T-cell (primary cell): Measurements from ENCODE around the gene NPSR1. TPM values are rescaled to one million over a fixed set of nuclear protein-coding genes. Genes with fewer than 3 reads are reported as not detected.

Experiments
- ATAC-seq, 4 experiments: fragments of 200-7000 bp in 3 of 4; fragments of 150-1000 bp in 1 of 4; cut with Tn5 transposase; replicated peaks in 1 of 4; 1 replicate in 3 of 4; 2 replicates in 1 of 4; pipeline ENCODE4 v1.10.0; 2021; ENCODE audit warnings: moderate library complexity in 3 of 4, mild to moderate bottlenecking in 2 of 4, moderate number of reproducible peaks in 1 of 4
- CTCF ChIA-PET, 2 donors: fragments of 300-600 bp; sonication (Branson Sonifier 250); formaldehyde crosslinking; loops; one replicate each; lab custom pipeline; 2022; ENCODE audit warnings: antibody characterized with exemption in 2 of 2; lab: Charles Lee
- POLR2A ChIA-PET, 2 donors: fragments of 300-600 bp; sonication (Branson Sonifier 250); formaldehyde crosslinking; loops; one replicate each; lab custom pipeline; 2022; ENCODE audit warnings: antibody characterized with exemption in 2 of 2; lab: Charles Lee
- DNase-seq, 35 experiments: peaks; one replicate each; pipeline versions ENCODE4 v3.0.0 to v3.0.0-alpha.2; 2013 to 2023
- H3K27ac ChIP-seq: one replicate; pipeline ENCODE4 v1.5.1; 2013; ENCODE audit warnings: low read length
- H3K27me3 ChIP-seq, 2 experiments: replicated peaks in 1 of 2; 1 replicate in 1 of 2; 2 replicates in 1 of 2; pipeline versions ENCODE4 v1.6.1 to v1.7.0; 2013; ENCODE audit warnings: low read length in 1 of 2, mixed read lengths in 1 of 2; ENCODE audit not compliant: control insufficient read depth in 2 of 2, insufficient read depth in 2 of 2; ENCODE audit errors: extremely low read depth in 1 of 2
- H3K36me3 ChIP-seq, 2 donors: 1 replicate in 1 of 2; 2 replicates in 1 of 2; pipeline versions ENCODE4 v1.6.1 to v1.7.0; 2013; ENCODE audit warnings: low read length in 1 of 2; ENCODE audit not compliant: control insufficient read depth in 2 of 2, insufficient read depth in 1 of 2; ENCODE audit errors: extremely low read depth in 1 of 2
- H3K4me1 ChIP-seq, 2 experiments: 1 replicate in 1 of 2; 2 replicates in 1 of 2; pipeline versions ENCODE4 v1.6.1 to v1.7.0; 2013; ENCODE audit warnings: low read length in 2 of 2, mixed read lengths in 1 of 2; ENCODE audit not compliant: insufficient read depth in 2 of 2, control insufficient read depth in 1 of 2; ENCODE audit errors: extremely low read depth in 1 of 2
- H3K4me3 ChIP-seq, 2 donors: 1 replicate in 1 of 2; 2 replicates in 1 of 2; pipeline versions ENCODE4 v1.5.1 to v1.7.0; 2013; ENCODE audit warnings: mild to moderate bottlenecking in 2 of 2, low read length in 1 of 2, moderate library complexity in 1 of 2; ENCODE audit not compliant: control insufficient read depth in 1 of 2; ENCODE audit errors: extremely low read depth in 1 of 2
- H3K9me3 ChIP-seq: 2 replicates; pipeline ENCODE4 v1.7.0; 2013
- H3K27ac Mint-ChIP-seq, 2 donors: one replicate each; pipeline ENCODE4 v1.8.0; 2020 to 2021; ENCODE audit warnings: mild to moderate bottlenecking in 2 of 2, mixed read lengths in 2 of 2
- H3K27me3 Mint-ChIP-seq, 2 donors: one replicate each; pipeline ENCODE4 v1.8.0; 2021 to 2022; ENCODE audit warnings: mixed read lengths in 2 of 2
- H3K36me3 Mint-ChIP-seq: one replicate; pipeline ENCODE4 v1.8.0; 2021; ENCODE audit warnings: mixed read lengths
- H3K4me1 Mint-ChIP-seq, 3 donors: one replicate each; pipeline ENCODE4 v1.8.0; 2020 to 2022; ENCODE audit warnings: mixed read lengths in 3 of 3, mild to moderate bottlenecking in 1 of 3
- H3K4me3 Mint-ChIP-seq, 3 donors: one replicate each; pipeline ENCODE4 v1.8.0; 2020 to 2022; ENCODE audit warnings: mild to moderate bottlenecking in 3 of 3, mixed read lengths in 3 of 3, moderate library complexity in 3 of 3
- H3K9me3 Mint-ChIP-seq, 3 donors: one replicate each; pipeline ENCODE4 v1.8.0; 2020 to 2022; ENCODE audit warnings: mixed read lengths in 3 of 3
- WGBS: methylation state at CpG from one replicate; pipeline ENCODE4 v1.1.5; 2013; ENCODE audit warnings: missing lambda C conversion rate; ENCODE audit not compliant: insufficient coverage; 5-methylcytosine and 5-hydroxymethylcytosine counted together
- total RNA-seq, 35 experiments: library from RNA in 6 of 35; stranded (reverse) in 6 of 35; fragments of 120-200 nt in 1 of 35; gene quantifications; one replicate each; pipeline versions ENCODE4 v1.2.1 to v1.2.4 and lab custom pipeline; 2013 to 2026

The NPSR1 gene
- total RNA-seq, 5 donors from 2014 or later (not counting 1 experiment from before 2014, with no cell fraction given) = not detected

- Histone ChIP-seq H3K27ac (no peak overlapping the region), H3K4me1 (no peaks in the 10 kb centered on the region), H3K36me3 (no peaks in the 10 kb centered on the region), H3K9me3 (no peaks in the 10 kb centered on the region), H3K4me3 (no peak overlapping the region), H3K27me3 (no peaks in the 10 kb centered on the region)
- Mint-ChIP-seq H3K4me3 (no peak overlapping the region), H3K27ac (no peak overlapping the region), H3K4me1 (peaks cover 0 to 4% (median 0%) of the 10 kb centered on the region in 3 donors), H3K27me3 (peaks cover 7 to 16% of the 10 kb centered on the region in 2 donors), H3K36me3 (no peaks in the 10 kb centered on the region), H3K9me3 (peaks cover 0 to 7% (median 2%) of the 10 kb centered on the region in 3 donors)
- ATAC-seq (no peak), DNase-seq (no peak)
- CTCF ChIA-PET = no interaction called here
- POLR2A ChIA-PET = no interaction called here
- WGBS = 10% methylated on average over 1 of the region's 5 CpGs
These were observed 187.1 kb downstream of the NPSR1 start for GRCh38 chr7:34844936-34845665.

DNA sequence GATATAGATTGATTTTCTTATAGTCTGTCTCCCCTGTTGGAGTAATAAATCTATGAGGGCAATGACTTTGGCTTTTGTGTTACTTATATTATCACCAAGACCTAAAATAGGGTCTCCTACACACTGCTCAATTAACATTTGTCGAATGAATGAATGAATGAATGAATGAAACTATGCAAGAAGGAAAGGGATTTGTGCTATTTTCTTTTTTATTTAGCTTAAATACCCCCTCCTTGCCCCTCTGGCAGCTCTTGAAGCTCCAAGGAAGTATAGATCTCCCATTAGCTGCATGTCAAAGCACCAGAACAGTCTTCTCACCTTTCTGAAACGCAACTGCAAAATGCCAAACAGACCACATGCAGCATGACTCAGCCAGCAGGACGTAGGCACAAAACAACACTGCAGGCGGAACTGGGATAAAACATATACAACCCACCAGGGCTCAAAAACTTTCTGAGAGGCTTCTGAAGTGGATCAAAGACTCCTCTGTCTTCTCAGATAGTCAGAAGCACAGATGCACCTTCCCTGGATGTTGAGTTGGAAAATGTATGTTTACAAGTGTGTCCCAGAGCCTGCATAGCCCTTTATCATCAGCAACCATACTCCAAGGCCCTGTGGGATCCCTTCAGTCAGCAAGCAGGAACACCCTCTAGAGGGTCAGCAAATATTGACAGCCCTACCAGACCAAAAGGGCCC, 187.8 kb downstream of the NPSR1 start:
- H3K4me1 ChIP-seq = no peaks in the 10 kb centered on the region
- ChIA-PET POLR2A (no interaction called here), CTCF (no interaction called here)
- H3K36me3 ChIP-seq = no peaks in the 10 kb centered on the region
- H3K27ac ChIP-seq = no peak overlapping the region
- WGBS = no CpG with 5 or more reads among the region's 4 CpGs
- no peaks in the 10 kb centered on the region for H3K27me3 ChIP-seq
- no peak for DNase-seq
- no peak overlapping the region for H3K4me3 Mint-ChIP-seq
- peaks cover 0 to 4% (median 0%) of the 10 kb centered on the region in 3 donors for H3K4me1 Mint-ChIP-seq
- H3K36me3 Mint-ChIP-seq = no peaks in the 10 kb centered on the region
- peaks cover 0 to 7% (median 2%) of the 10 kb centered on the region in 3 donors for H3K9me3 Mint-ChIP-seq
- peaks cover 9 to 21% of the 10 kb centered on the region in 2 donors for H3K27me3 Mint-ChIP-seq
- no peaks in the 10 kb centered on the region for H3K9me3 ChIP-seq
- H3K4me3 ChIP-seq = no peak overlapping the region
- no peak for ATAC-seq
- no peak overlapping the region for H3K27ac Mint-ChIP-seq

- no peak overlapping the region for H3K27ac Mint-ChIP-seq
These were observed 189.0 kb downstream of the NPSR1 start for GRCh38 chr7:34846976-34847375.

GRCh38 chr7:34848670-34849069, 190.7 kb downstream of the NPSR1 start:
- POLR2A ChIA-PET = no interaction called here
- ATAC-seq (no peak), DNase-seq (no peak)
- no peak overlapping the region for H3K4me3 ChIP-seq
- H3K9me3 ChIP-seq = no peaks in the 10 kb centered on the region
- no peaks in the 10 kb centered on the region for H3K36me3 ChIP-seq
- peaks cover 10 to 33% of the 10 kb centered on the region in 2 donors for H3K27me3 Mint-ChIP-seq
- H3K4me1 Mint-ChIP-seq = peaks cover 0 to 4% (median 0%) of the 10 kb centered on the region in 3 donors
- no peak overlapping the region for H3K27ac ChIP-seq
- WGBS = no CpG with 5 or more reads among the region's 1 CpG
- CTCF ChIA-PET = no interaction called here
- H3K9me3 Mint-ChIP-seq = no peaks in the 10 kb centered on the region
- H3K4me1 ChIP-seq = no peaks in the 10 kb centered on the region
- H3K36me3 Mint-ChIP-seq = no peaks in the 10 kb centered on the region
- no peak overlapping the region for H3K4me3 Mint-ChIP-seq
- H3K27me3 ChIP-seq = no peaks in the 10 kb centered on the region
- H3K27ac Mint-ChIP-seq = no peak overlapping the region

More at GRCh38 chr7:34846976-34847375, 189.0 kb downstream of the NPSR1 start:
- Histone ChIP-seq H3K4me3 (no peak overlapping the region), H3K9me3 (no peaks in the 10 kb centered on the region), H3K27me3 (no peaks in the 10 kb centered on the region), H3K36me3 (no peaks in the 10 kb centered on the region), H3K27ac (no peak overlapping the region), H3K4me1 (no peaks in the 10 kb centered on the region)
- POLR2A ChIA-PET = no interaction called here
- ATAC-seq (no peak), DNase-seq (no peak)
- Mint-ChIP-seq H3K27me3 (peaks cover 10 to 32% of the 10 kb centered on the region in 2 donors), H3K9me3 (peaks cover 0 to 7% (median 2%) of the 10 kb centered on the region in 3 donors), H3K4me1 (peaks cover 0 to 4% (median 0%) of the 10 kb centered on the region in 3 donors), H3K4me3 (no peak overlapping the region), H3K36me3 (no peaks in the 10 kb centered on the region)
- WGBS = 70% methylated on average over 2 of the region's 5 CpGs
- CTCF ChIA-PET = no interaction called here

GRCh38 chr7:34849163-34849960, 191.3 kb downstream of the NPSR1 start:
- no peak overlapping the region for H3K27ac Mint-ChIP-seq
- peaks cover 10 to 33% of the 10 kb centered on the region in 2 donors for H3K27me3 Mint-ChIP-seq
- peaks cover 0 to 4% (median 0%) of the 10 kb centered on the region in 3 donors for H3K4me1 Mint-ChIP-seq
- H3K9me3 ChIP-seq = no peaks in the 10 kb centered on the region
- no peak overlapping the region for H3K4me3 ChIP-seq
- ChIA-PET CTCF (no interaction called here), POLR2A (interaction anchor here in 1 of 2 donors (0.6 kb wide), 1 partner anchor 475 kb away, joined by 3 read pairs; no protein-coding TSS in a partner anchor)
- ATAC-seq (no peak), DNase-seq (no peak)
- WGBS = 64% methylated on average over 6 of the region's 9 CpGs
- no peak overlapping the region for H3K27ac ChIP-seq
- H3K36me3 Mint-ChIP-seq = no peaks in the 10 kb centered on the region
- H3K27me3 ChIP-seq = no peaks in the 10 kb centered on the region
- H3K4me1 ChIP-seq = no peaks in the 10 kb centered on the region
- H3K9me3 Mint-ChIP-seq = no peaks in the 10 kb centered on the region
- H3K36me3 ChIP-seq = no peaks in the 10 kb centered on the region
- no peak overlapping the region for H3K4me3 Mint-ChIP-seq

DNA sequence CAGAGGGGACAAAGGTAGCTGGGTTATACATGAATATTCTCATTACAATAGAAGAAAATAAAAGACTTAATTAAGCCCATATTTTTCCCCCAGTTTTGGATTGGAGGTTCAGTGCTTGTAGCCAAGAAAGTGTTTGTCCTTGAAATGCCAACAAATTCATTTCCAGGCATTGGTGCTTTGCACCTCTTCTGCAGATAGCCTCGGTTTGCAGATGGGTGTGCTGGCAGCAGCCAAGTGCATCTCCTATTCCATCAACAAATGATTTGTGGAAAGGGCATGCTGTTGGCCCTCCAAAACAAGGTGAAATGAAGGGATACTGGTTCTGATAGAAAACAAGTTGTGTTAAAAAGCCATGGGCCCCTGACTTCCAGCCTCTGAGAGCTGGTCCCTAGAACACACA, 192.0 kb downstream of the NPSR1 start:
- WGBS = no CpG with 5 or more reads among the region's 1 CpG

More for the DNA sequence above, 192.0 kb downstream of the NPSR1 start:
- no peaks in the 10 kb centered on the region for H3K9me3 ChIP-seq
- H3K27me3 ChIP-seq = no peaks in the 10 kb centered on the region
- H3K36me3 ChIP-seq = no peaks in the 10 kb centered on the region
- ChIA-PET CTCF (no interaction called here), POLR2A (interaction anchor here in 1 of 2 donors (0.6 kb wide), 1 partner anchor 474 kb away, joined by 3 read pairs; no protein-coding TSS in a partner anchor)
- Mint-ChIP-seq H3K4me1 (peaks cover 0 to 4% (median 0%) of the 10 kb centered on the region in 3 donors), H3K9me3 (no peaks in the 10 kb centered on the region), H3K4me3 (no peak overlapping the region), H3K36me3 (no peaks in the 10 kb centered on the region), H3K27me3 (peaks cover 10 to 33% of the 10 kb centered on the region in 2 donors), H3K27ac (no peak overlapping the region)
- H3K4me3 ChIP-seq = no peak overlapping the region
- no peaks in the 10 kb centered on the region for H3K4me1 ChIP-seq
- no peak for ATAC-seq
- no peak overlapping the region for H3K27ac ChIP-seq
- no peak for DNase-seq
